H9 (cell line): Measurements from ENCODE around the gene MRPS15. TPM values are rescaled to one million over a fixed set of nuclear protein-coding genes. Genes with fewer than 3 reads are reported as not detected.

Experiments used
- DNase-seq: peaks from one replicate; pipeline ENCODE4 v3.0.0-alpha.2; 2017
- H2AFZ ChIP-seq: one replicate; pipeline ENCODE4 v1.6.1; 2013; ENCODE audit warnings: mild to moderate bottlenecking, low read length, control low read depth, moderate library complexity
- H2AK5ac ChIP-seq: 2 replicates; pipeline ENCODE4 v1.6.1; 2013; ENCODE audit warnings: low read length, control low read depth, mixed read lengths; ENCODE audit not compliant: insufficient read length
- H2BK120ac ChIP-seq: one replicate; pipeline ENCODE4 v1.6.1; 2013; ENCODE audit warnings: low read depth, mild to moderate bottlenecking, low read length, control low read depth, inconsistent platforms; ENCODE audit not compliant: poor library complexity, severe bottlenecking
- H2BK12ac ChIP-seq: 2 replicates; pipeline ENCODE4 v1.6.1; 2013; ENCODE audit warnings: low read length, control low read depth, mixed read lengths, low read depth; ENCODE audit not compliant: insufficient read length
- H2BK15ac ChIP-seq: 2 replicates; pipeline ENCODE4 v1.6.1; 2013; ENCODE audit warnings: low read depth, low read length, control low read depth
- H2BK20ac ChIP-seq: one replicate; pipeline ENCODE4 v1.6.1; 2013; ENCODE audit warnings: low read depth, mild to moderate bottlenecking, low read length, control low read depth, inconsistent platforms; ENCODE audit not compliant: poor library complexity, severe bottlenecking
- H2BK5ac ChIP-seq: 2 replicates; pipeline ENCODE4 v1.6.1; 2013; ENCODE audit warnings: low read length, control low read depth, mixed read lengths; ENCODE audit not compliant: insufficient read length
- H3K14ac ChIP-seq: 2 replicates; pipeline ENCODE4 v1.6.1; 2013; ENCODE audit warnings: low read length, control low read depth; ENCODE audit not compliant: insufficient read depth
- H3K18ac ChIP-seq: 2 replicates; pipeline ENCODE4 v1.6.1; 2013; ENCODE audit warnings: low read depth, mild to moderate bottlenecking, mixed read lengths, low read length, control low read depth; ENCODE audit not compliant: insufficient read length
- H3K23ac ChIP-seq: 2 replicates; pipeline ENCODE4 v1.6.1; 2013; ENCODE audit warnings: low read length, control low read depth, mixed read lengths, low read depth; ENCODE audit not compliant: insufficient read length
- H3K23me2 ChIP-seq: 2 replicates; pipeline ENCODE4 v1.6.1; 2013; ENCODE audit warnings: low read depth, mild to moderate bottlenecking, mixed read lengths, low read length, control low read depth; ENCODE audit not compliant: insufficient read length, poor library complexity, severe bottlenecking
- H3K27ac ChIP-seq: 2 replicates; pipeline ENCODE4 v1.5.1; 2013; ENCODE audit warnings: low read length, control low read depth, mixed read lengths, low read depth; ENCODE audit not compliant: insufficient read length
- H3K27me3 ChIP-seq: 2 replicates; pipeline ENCODE4 v1.6.1; 2013; ENCODE audit warnings: low read length, control low read depth, inconsistent platforms; ENCODE audit not compliant: insufficient read depth
- H3K4ac ChIP-seq: 2 replicates; pipeline ENCODE4 v1.6.1; 2013; ENCODE audit warnings: low read depth, mild to moderate bottlenecking, control low read depth, inconsistent platforms, low read length, moderate library complexity
- H3K4me1 ChIP-seq: 2 replicates; pipeline ENCODE4 v1.6.1; 2013; ENCODE audit warnings: low read length, control low read depth, inconsistent platforms; ENCODE audit not compliant: insufficient read depth
- H3K4me2 ChIP-seq: 2 replicates; pipeline ENCODE4 v1.6.1; 2013; ENCODE audit warnings: low read length, control low read depth, mixed read lengths; ENCODE audit not compliant: insufficient read length, insufficient read depth
- H3K56ac ChIP-seq: 2 replicates; pipeline ENCODE4 v1.6.1; 2013; ENCODE audit warnings: low read depth, mild to moderate bottlenecking, mixed read lengths, low read length, control low read depth; ENCODE audit not compliant: insufficient read length
- H3K79me1 ChIP-seq: 2 replicates; pipeline ENCODE4 v1.6.1; 2013; ENCODE audit warnings: low read depth, mild to moderate bottlenecking, moderate library complexity, low read length, control low read depth, inconsistent platforms; ENCODE audit not compliant: insufficient read depth, poor library complexity, severe bottlenecking
- H3K79me2 ChIP-seq: 2 replicates; pipeline ENCODE4 v1.6.1; 2013; ENCODE audit warnings: low read length, control low read depth, inconsistent platforms; ENCODE audit not compliant: insufficient read depth
- H3K9ac ChIP-seq: 2 replicates; pipeline ENCODE4 v1.6.1; 2013; ENCODE audit warnings: low read length, control low read depth, mixed read lengths; ENCODE audit not compliant: insufficient read length; ENCODE audit errors: extremely low read depth
- H3K9me3 ChIP-seq: one replicate; pipeline ENCODE4 v1.6.1; 2013; ENCODE audit warnings: low read depth, low read length, inconsistent platforms; ENCODE audit not compliant: control insufficient read depth
- H3T11ph ChIP-seq: one replicate; pipeline ENCODE4 v1.6.1; 2013; ENCODE audit warnings: mild to moderate bottlenecking, low read length, control low read depth, inconsistent platforms
- H4K20me1 ChIP-seq: one replicate; pipeline ENCODE4 v1.6.1; 2013; ENCODE audit not compliant: control insufficient read depth, insufficient read length, insufficient read depth
- H4K5ac ChIP-seq: 2 replicates; pipeline ENCODE4 v1.6.1; 2013; ENCODE audit warnings: low read depth, mild to moderate bottlenecking, mixed read lengths, low read length, control low read depth; ENCODE audit not compliant: insufficient read length
- H4K8ac ChIP-seq: replicated peaks from 2 replicates; pipeline ENCODE4 v1.6.1; 2013; ENCODE audit warnings: low read length, control low read depth, mixed read lengths, low read depth; ENCODE audit not compliant: insufficient read length
- H4K91ac ChIP-seq: 2 replicates; pipeline ENCODE4 v1.6.1; 2013; ENCODE audit warnings: low read depth, mild to moderate bottlenecking, moderate library complexity, mixed read lengths, low read length, control low read depth; ENCODE audit not compliant: insufficient read length
- H3K27ac Mint-ChIP-seq, 3 experiments: 2 replicates in 2 of 3; 3 replicates in 1 of 3; pipeline ENCODE4 v1.8.0; 2020 to 2021; ENCODE audit warnings: mixed read lengths in 3 of 3, mild to moderate bottlenecking in 1 of 3, moderate library complexity in 1 of 3
- H3K27me3 Mint-ChIP-seq: 2 replicates; pipeline ENCODE4 v1.8.0; 2021; ENCODE audit warnings: low read depth, mild to moderate bottlenecking, moderate library complexity, mixed read lengths
- H3K36me3 Mint-ChIP-seq, 3 experiments: 2 replicates in 2 of 3; 3 replicates in 1 of 3; pipeline ENCODE4 v1.8.0; 2020 to 2021; ENCODE audit warnings: low read depth in 3 of 3, mixed read lengths in 3 of 3; ENCODE audit not compliant: insufficient read depth in 1 of 3
- H3K4me1 Mint-ChIP-seq, 2 experiments: 2 replicates each; pipeline ENCODE4 v1.8.0; 2020; ENCODE audit warnings: mixed read lengths in 2 of 2
- H3K4me3 Mint-ChIP-seq, 2 experiments: 2 replicates in 1 of 2; 3 replicates in 1 of 2; pipeline ENCODE4 v1.8.0; 2020 to 2021; ENCODE audit warnings: mild to moderate bottlenecking in 2 of 2, mixed read lengths in 2 of 2, moderate library complexity in 1 of 2
- H3K9me3 Mint-ChIP-seq, 2 experiments: 2 replicates in 1 of 2; 3 replicates in 1 of 2; pipeline ENCODE4 v1.8.0; 2020; ENCODE audit warnings: mild to moderate bottlenecking in 2 of 2, mixed read lengths in 2 of 2, moderate library complexity in 1 of 2
- CTCF ChIP-seq: fragments of 200-600 bp; sonication (generic); conservative IDR thresholded peaks from 3 replicates; pipeline ENCODE4 v1.8.0; 2021; ENCODE audit warnings: antibody characterized with exemption, mild to moderate bottlenecking
- WGBS: extraction: QIAGEN DNeasy Blood & Tissue Kit; methylation state at CpG from one replicate; pipeline ENCODE4 v1.1.7; 2013; ENCODE audit warnings: missing lambda C conversion rate, low lambda C conversion rate, mixed read lengths; ENCODE audit not compliant: insufficient read length; ENCODE audit errors: extremely low coverage; 5-methylcytosine and 5-hydroxymethylcytosine counted together
- total RNA-seq: library from RNA; stranded (reverse); gene quantifications from 2 replicates; pipeline ENCODE4 v1.2.1, GENCODE V29; 2021

MRPS15 gene
- total RNA-seq, 1 experiment from 2014 or later, result 111 TPM

- no CpG with 5 or more reads among the region's 9 CpGs for WGBS
- Histone ChIP-seq H2BK12ac (no peak overlapping the region), H3K27ac (no peak overlapping the region), H3K23ac (no peak overlapping the region), H2BK20ac (no peak overlapping the region), H3K56ac (no peak overlapping the region), H3K4me1 (no peaks in the 10 kb centered on the region), H3K79me1 (no peaks in the 10 kb centered on the region), H4K8ac (no peak overlapping the region), H3K18ac (no peak overlapping the region), H3K9ac (no peak overlapping the region), H3K27me3 (no peaks in the 10 kb centered on the region; the same call in 1 of the 2 replicates), H3K79me2 (no peaks in the 10 kb centered on the region), H3K9me3 (no peaks in the 10 kb centered on the region), H3K4ac (no peak overlapping the region), H2AK5ac (no peak overlapping the region), H4K91ac (no peak overlapping the region), H3K14ac (no peak overlapping the region), H2BK5ac (no peak overlapping the region), H4K5ac (no peak overlapping the region), H4K20me1 (peaks cover 4% of the 10 kb centered on the region), H2BK120ac (no peak overlapping the region), H2AFZ (no peak overlapping the region), H2BK15ac (no peak overlapping the region), H3K23me2 (no peaks in the 10 kb centered on the region), H3K4me2 (no peak overlapping the region), H3T11ph (no peak overlapping the region)
- H3K9me3 Mint-ChIP-seq, result no peaks in the 10 kb centered on the region
- H3K4me3 Mint-ChIP-seq, result no peak overlapping the region
- no peak for DNase-seq
- peaks cover 2 to 8% of the 10 kb centered on the region in 2 experiments; a peak in 1 of 4 replicates for H3K4me1 Mint-ChIP-seq
- TF ChIP-seq CTCF, result no peak
- peaks cover 47% of the 10 kb centered on the region for H3K27me3 Mint-ChIP-seq
- no peaks in the 10 kb centered on the region for H3K36me3 Mint-ChIP-seq
- no peak overlapping the region for H3K27ac Mint-ChIP-seq
These were observed 11.2 kb upstream of the MRPS15 start for GRCh38 chr1:36475341-36475740.
